NCI-H460 (cell line): Measurements from ENCODE around the gene CDKN2B-AS1. TPM values are rescaled to one million over a fixed set of nuclear protein-coding genes. Genes with fewer than 3 reads are reported as not detected.
A peak's percentile ranks its signal among the peaks of the same experiment; 100 is the strongest.

ENCODE experiments used
- DNase-seq: peaks from one replicate; pipeline ENCODE4 v3.0.0-alpha.2; 2016; ENCODE audit warnings: low read depth; ENCODE audit errors: extremely low read depth
- small RNA-seq, 2 experiments: library from RNA; depleted of rRNA; stranded (forward); fragments of <200 nt; gene quantifications; one replicate each; pipeline ENCODE3, GENCODE V24; 2014
- total RNA-seq: library from RNA; depleted of rRNA; stranded (reverse); fragments of >200 nt; shearing (Covaris generic); gene quantifications from 2 replicates; pipeline ENCODE4 v1.2.3, GENCODE V29; 2014; rRNA removed

Gene CDKN2B-AS1
- total RNA-seq, 1 experiment from 2014 or later, result not detected

DNA sequence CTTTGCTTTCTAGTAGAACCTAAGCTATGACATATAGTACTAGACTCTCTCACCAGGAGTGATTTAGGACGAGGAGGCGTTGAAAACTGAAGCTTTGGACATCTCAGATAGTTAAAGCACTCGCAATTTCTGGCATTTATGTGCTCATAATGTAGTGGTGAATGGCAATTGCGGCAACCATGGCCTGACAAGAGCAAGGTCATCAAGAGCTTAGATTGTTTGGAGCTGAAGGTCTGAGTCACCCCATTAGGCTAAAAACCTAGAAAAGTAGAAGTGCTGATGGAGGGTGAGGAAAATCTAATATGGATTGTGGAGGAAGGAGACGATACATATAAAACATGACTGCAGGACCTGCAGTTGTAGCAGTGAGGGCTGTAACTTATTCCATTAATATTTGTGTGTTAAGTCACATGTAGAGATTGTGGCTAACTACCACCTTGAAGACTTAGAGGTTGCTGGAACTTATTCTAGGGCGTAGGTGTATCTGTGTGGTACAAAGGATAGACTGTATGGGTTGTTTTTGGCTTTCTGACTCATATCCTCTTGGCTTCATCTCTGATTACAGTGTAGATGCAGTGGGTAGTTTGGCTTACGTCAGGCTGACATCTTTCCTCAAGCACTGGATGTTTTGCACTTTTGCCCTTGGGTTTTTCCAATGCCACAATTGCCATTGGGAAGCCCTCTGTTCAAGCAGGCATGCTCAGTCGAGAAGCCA lies 153.4 kb downstream of the CDKN2B-AS1 start:
- peak; percentile 64 for DNase-seq

DNA sequence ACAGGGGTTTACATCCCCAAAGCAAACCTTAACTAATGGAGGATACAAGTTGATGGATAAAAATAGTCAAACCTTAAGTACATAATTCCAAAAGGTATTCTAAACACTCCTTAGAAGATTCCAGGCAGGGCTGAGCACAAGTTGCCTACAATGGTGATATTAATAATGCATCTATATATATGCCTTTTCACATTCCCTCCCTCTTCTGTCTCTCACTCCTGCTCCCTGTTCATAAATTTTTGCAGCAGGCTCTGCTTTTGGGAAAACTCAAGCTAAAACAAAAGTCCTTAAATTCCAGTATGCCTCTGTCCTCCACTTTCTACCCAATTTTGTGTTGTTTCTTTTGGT lies 153.9 kb downstream of the CDKN2B-AS1 start:
- no peak for DNase-seq

DNA sequence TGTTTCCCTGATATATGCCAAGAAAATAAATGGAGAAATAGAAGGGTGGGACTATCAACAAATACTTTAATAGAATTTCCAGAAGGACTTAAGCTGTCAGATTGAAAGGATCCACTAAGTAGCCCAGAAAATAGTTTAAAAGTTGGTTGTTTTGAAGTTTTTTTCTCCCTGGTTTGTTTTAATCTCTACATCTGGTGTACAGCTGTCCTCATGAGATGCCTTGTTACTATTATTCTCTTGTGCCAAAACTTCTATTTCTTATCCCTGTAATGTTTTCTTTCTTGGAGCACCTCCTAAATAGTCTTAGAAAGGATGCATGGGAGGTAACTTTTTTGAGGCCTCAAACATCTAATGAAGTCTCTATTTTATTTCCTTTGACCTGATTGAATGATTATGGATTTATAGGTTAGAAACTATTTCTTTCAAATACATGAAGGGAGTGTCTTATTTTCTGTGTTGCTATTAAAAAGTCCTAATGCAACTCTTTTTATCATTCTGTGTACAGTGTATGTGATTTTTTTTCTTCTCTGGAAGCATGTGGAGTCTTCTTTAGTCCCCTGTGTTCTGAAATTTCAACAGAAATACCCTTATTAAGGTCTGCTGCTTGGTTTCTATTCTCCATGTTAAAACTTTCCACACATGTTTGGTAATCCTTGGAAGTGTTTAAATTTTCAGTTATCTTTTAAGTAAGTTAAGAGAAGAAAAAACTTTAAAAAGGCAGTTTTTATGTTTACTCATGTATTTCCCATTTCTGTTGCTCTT lies 154.5 kb downstream of the CDKN2B-AS1 start:
- DNase-seq, result no peak

DNA sequence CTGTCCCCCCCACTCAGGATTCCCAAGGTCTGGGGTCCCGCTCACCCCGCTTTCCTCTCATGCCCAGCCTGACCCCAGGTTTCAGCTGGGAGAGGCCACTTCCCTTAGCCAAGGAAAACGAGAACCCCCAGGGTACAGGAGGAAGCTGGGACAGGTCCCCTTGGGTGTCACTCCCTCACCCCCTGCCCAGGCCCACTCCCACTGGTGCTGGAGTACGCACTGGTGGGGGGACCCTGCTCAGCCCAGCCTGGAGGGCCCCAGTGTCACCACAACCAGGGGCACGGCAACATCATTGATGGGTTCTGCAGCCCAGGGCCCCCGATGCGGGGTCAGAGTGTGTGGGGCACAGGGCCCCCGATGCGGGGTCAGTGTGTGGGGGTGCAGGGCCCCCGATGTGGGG lies 159.5 kb downstream of the CDKN2B-AS1 start:
- no peak for DNase-seq

DNA sequence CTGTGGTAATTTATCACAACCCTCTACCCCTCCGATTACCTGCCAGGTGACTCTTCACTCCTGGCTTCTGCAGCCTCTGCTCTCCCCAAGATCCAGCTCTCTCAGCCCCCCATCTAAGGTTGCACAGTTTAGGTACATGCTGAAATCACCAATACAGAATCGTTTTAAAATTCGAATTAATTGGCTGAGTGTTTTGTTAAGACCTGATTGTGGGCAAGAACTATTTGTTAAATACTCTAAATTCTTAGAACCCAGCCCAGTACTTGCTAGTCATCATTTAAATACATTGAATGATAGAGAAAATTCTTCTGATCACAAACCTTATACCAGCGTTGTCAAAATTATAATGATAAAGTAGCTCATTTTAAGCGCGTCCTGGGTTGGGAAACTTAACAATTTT lies 162.0 kb downstream of the CDKN2B-AS1 start:
- no peak for DNase-seq

DNA sequence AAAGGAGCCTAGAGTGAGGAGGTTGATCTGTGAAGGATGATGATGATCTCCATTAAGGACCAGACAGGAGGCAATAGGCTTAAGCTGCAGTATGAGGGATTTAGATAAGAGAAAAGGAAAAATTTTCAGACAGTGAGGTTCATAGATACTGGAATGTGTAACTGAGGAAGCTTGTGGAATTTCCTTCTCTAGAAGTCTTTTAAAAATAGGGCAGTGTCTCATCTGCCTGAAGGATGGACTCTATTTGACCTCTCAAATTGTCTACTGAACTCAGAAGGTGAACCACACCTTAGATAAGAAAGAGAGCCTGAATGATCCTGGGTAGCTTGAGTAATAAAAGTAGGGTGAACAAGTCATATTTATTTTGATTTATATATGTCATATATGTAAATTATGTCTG lies 162.7 kb downstream of the CDKN2B-AS1 start:
- DNase-seq, result no peak

DNA sequence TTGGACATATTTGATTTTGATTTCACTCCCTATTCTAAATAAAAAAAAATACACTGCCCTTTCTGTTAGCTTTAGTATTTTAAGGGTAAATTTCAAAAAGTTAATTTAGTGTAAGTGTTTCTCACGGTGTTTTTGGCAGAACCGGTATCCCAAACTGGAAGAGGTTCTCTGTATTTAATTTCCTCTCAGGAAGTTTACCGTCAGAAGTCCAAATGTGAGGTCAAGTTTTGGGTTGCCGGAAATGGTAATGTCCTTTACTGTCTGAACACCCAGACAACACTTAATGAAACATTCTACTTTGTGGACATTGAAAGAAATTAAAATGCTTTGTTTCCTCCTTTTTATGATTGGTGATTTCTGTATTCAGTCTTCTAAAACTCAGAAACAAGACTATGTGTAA lies 163.2 kb downstream of the CDKN2B-AS1 start:
- no peak for DNase-seq

DNA sequence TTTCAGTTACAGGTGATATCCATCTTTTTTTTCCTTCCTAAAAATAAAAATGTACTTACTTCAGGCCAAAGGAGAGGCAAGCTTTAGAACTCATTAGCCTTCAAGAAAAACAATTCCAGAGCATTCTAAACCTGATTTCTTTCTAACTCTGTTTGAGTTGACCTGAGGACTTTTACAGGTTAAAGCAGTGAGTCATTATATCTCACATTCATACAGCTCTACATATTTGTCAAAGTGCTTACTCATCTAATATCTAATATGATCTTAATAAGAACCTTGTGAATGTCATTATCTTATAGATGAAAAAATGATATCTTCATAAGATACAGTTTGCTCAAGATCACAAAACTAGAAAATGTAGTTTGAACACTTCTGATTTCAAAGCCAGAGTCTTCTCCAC lies 163.7 kb downstream of the CDKN2B-AS1 start:
- DNase-seq, result peak; percentile 33

DNA sequence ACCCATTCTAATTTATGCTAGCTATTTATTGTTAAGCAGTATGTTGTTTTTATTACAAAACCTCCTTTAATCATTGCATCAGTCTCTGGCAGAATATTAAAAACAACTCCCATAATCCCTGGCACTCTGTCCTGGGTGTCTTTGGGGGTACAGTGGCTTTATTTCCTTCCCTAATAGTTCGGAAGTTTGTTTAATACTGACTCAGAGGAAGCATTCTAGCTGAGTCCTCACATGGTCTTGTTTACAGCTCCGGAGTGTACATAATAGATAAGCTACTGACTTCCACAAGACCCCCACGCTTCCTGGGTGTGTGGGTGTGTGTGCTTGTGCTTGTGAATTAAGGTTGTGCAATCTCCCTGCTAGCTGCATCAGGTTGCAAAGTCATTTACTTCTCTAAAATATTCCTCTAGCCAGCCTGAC lies 164.3 kb downstream of the CDKN2B-AS1 start:
- peak; percentile 95 for DNase-seq

DNA sequence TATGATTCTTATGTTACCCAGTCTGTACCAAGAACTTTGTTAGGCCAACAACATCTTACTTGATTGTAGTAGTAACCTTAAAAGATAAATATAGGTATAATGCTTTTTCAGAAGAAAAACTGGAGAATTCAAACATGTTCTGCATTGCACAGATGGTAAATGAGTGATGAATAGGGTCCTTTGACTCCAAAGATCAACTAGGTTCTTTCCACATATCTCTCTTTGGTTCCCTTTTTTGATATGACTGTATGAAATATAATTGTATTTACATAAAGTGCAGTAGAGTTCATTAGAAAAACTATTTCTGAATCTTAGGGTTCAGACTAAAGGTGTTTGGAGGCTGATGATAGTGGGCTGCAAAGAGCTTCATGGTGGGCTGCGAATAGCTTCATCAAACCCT lies 165.0 kb downstream of the CDKN2B-AS1 start:
- DNase-seq, result no peak

DNA sequence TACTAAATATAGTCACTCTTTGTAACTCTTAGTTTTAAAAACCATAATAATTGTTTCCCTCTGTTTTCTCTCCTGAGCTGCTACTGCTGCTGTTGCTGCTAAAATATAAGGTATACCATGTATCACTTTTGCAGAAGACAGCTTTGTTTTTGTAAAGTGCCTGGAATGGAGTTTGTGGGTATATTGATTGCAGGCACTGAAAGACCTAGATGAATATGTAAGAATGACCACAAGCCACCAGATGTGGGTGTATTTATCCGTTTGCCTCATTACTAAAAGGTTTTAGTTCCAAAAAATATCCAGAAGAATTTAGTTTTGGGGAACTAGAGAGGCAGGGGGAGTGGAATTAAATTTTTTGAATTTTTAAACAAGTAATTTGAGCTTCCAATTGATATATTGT lies 165.6 kb downstream of the CDKN2B-AS1 start:
- no peak for DNase-seq

DNA sequence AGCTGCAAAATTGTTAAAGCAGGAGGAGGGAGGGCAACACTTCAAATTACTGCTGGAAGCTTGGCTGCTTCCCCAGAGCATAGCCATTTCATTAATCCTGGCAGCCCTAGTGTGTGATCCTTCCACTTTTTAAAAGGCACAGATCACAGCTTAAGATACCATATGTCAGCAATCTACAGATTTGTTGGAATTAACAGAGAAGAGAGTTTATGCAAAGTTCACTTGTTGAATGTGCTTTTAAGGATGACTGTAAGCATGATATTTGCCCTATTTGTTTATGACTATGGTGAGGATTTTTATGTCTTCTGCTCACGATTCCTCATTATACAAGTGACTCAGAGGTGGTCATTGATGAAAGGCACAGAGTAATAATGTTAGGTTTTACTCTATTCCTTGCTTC lies 170.6 kb downstream of the CDKN2B-AS1 start:
- DNase-seq, result no peak

DNA sequence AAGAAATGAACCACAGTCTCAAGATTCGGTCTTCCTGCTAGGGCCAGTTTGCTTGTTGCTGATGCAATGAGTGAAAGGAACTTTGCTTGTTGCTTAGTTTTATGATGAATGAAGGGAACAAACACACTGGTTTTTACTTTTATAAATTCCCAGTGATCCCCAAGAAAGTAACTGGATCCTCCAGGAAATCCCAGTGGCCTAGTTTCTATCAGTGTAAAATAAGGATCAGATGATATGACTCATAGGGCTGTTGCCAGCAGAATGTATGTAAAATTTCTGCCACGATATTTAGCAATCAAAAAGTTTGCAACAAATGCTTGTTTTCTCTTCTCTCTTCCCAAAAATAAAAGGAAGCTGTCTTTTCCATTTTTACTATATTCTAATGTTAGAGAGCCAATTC lies 174.7 kb downstream of the CDKN2B-AS1 start:
- DNase-seq, result peak; percentile 38

DNA sequence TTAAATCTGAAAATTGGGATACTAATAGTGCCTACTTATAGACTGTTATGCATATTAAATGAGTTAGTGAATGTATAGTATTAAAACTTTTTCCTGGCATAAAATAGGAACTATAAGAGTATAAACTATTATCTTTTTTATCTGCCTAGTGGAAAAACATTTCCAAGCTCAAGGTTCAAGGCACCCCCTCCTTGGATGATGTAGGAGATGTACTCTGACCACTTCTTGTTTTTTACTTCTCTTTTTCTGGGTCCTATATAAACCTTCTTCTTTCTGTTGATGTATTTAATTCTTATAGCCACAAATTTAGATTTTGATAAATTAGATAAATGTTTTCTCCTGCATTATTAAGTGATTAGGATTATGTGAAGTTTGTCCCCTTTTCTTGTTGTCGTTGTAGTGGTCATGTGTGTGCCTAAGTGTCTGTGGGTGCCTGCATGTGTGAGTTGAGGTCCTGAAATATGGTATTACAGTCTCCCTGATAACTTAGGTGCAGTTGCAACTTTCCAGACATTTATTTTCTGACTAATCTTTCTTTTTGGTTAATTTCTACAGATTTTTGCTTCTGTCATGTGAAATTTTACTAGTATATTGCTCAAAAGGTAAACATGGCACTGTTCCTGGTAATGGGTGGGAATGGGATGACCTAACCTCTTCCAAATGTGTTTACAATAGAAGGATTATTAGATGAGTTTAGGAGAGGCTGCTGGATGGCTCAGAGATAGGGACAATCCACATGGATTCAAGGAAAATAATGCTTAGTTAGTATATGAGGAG lies 175.3 kb downstream of the CDKN2B-AS1 start:
- DNase-seq, result peak; percentile 43

Small RNA genes lying within 50 kb of the gene (small RNA-seq; reads per million reads assigned to genes)
- 0 reads per million in 2 experiments for gene RF01909
- 0 reads per million in 2 experiments for gene RF02045

Other genes with a start within 250 kb of the CDKN2B-AS1 start
- gene MTAP, start 192.2 kb upstream of the CDKN2B-AS1 start, total RNA-seq, result 43.7 and 55.3 TPM in 2 replicates
- not detected in 2 replicates for gene CDKN2A, start 399 bp upstream of the CDKN2B-AS1 start, total RNA-seq
- gene CDKN2B, start 14.5 kb downstream of the CDKN2B-AS1 start, total RNA-seq, result not detected in 2 replicates